Parietal lobe (tissue), 1 donor: Measurements from ENCODE around the gene EFHC1. TPM values are rescaled to one million over a fixed set of nuclear protein-coding genes. Genes with fewer than 3 reads are reported as not detected.

Experiments
- total RNA-seq: library from RNA; depleted of rRNA; stranded (reverse); fragments of >200 nt; gene quantifications from one replicate; pipeline ENCODE4 v1.2.3, GENCODE V29; 2014

The EFHC1 gene, protein sequence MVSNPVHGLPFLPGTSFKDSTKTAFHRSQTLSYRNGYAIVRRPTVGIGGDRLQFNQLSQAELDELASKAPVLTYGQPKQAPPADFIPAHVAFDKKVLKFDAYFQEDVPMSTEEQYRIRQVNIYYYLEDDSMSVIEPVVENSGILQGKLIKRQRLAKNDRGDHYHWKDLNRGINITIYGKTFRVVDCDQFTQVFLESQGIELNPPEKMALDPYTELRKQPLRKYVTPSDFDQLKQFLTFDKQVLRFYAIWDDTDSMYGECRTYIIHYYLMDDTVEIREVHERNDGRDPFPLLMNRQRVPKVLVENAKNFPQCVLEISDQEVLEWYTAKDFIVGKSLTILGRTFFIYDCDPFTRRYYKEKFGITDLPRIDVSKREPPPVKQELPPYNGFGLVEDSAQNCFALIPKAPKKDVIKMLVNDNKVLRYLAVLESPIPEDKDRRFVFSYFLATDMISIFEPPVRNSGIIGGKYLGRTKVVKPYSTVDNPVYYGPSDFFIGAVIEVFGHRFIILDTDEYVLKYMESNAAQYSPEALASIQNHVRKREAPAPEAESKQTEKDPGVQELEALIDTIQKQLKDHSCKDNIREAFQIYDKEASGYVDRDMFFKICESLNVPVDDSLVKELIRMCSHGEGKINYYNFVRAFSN
- 52.3 TPM for total RNA-seq

DNA sequence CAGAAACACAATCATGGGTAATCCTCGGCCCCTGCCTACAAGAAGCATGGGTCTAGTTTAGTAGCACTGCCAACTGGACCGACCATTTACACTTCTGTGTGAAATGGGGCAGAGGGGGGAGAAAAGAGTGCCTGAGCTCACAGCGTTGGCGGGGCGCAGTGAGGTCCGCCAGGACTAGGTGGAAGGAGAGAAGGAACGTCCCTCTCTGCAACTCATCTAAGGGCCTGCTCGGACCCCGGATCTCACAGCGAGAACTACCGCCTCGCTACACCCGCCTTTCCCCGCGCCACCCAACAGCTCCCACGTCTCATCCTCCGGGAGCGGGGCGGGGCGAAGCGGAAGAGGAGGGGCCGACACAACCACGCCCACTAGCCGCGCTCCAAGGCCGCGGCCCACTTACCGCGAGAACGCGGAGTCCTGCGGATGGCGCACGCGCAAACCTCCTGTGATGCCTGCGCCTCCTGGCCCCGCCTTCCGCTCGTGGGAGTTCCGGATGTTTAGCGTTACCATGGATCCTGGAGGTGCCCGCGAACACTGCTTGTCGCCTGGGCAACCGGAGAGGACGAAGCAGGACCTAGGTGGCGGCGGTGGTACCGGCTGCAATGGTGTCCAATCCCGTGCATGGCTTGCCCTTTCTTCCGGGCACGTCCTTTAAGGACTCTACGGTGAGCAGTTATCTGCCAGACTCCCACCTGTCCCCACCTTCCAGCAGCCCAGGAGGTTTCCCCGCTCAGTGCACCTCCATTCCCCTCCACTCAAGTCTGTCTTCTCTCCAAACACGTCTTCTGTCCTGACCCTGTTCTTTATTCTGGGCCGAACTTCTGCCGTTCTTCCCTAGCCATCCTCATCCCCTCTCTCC, at the start of gene EFHC1:
TSS of gene EFHC1 (plus strand) at position 534 of the 859 bp plus-strand sequence. CDS start at position 603, 69 bp downstream.

Other genes starting within 250 kb of the EFHC1 start
- gene IL17A, start 234.0 kb upstream of the EFHC1 start, total RNA-seq: not detected
- gene IL17F, start 175.8 kb upstream of the EFHC1 start, total RNA-seq: not detected
- gene MCM3, start 135.6 kb upstream of the EFHC1 start, total RNA-seq: 21.3 TPM
- gene PAQR8, start 58.2 kb upstream of the EFHC1 start, total RNA-seq: 12.8 TPM
- gene TRAM2, start 156.7 kb downstream of the EFHC1 start, total RNA-seq: 2.5 TPM